ENCODE results near the gene RRAD.

RRAD gene

DNA sequence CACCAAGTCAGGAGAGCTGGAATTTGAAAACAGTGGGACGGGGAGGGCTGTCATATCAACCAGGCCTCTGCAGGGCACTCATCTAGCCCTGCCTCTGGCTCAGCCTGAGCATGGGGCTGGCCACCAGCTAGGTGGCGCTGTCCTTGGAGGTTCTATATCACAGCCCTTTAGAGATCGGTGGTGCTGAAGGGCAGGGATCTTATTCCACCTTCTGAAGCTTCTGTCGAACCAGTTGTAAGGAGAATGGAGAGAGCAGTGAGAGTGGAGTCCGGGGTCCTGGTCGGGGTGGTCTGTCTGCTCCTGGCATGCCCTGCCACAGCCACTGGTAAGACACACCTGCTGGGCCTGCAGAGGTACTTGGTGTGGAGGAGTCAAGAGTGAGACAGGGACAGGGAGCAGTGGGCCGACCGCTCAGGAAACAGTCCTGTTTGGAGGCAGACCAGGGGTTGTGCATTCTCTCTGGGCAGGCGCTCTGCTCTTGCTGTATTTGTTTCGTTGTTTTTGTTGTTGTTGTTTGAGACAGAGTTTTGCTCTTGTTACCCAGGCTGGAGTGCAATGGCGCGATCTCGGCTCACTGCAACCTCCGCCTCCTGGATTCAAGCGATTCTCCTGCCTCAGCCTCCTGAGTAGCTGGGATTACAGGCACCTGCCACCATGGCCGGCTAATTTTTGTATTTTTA, 35.9 kb upstream of the RRAD start, which contains the start of gene CES3 (continued):
- TF ChIP-seq, protein P1, sequence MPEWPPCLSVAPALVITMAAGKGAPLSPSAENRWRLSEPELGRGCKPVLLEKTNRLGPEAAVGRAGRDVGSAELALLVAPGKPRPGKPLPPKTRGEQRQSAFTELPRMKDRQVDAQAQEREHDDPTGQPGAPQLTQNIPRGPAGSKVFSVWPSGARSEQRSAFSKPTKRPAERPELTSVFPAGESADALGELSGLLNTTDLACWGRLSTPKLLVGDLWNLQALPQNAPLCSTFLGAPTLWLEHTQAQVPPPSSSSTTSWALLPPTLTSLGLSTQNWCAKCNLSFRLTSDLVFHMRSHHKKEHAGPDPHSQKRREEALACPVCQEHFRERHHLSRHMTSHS (tag by site-specific recombination; IDR thresholded peaks at IDR 0.05): no peak
- no peak for TF ChIP-seq ZNF366 (tag by site-specific recombination; conservative IDR thresholded peaks at IDR 0.05)
- TF ChIP-seq ZNF423 (tag by site-specific recombination; IDR thresholded peaks at IDR 0.05): no peak
- TF ChIP-seq GLI2 (tag by site-specific recombination; IDR thresholded peaks at IDR 0.05; ENCODE audit: borderline replicate concordance, low read depth): no peak
- no peak for TF ChIP-seq ZNF768 (tag by site-specific recombination; IDR thresholded peaks at IDR 0.05)
- TF ChIP-seq ZNF354C (tag by site-specific recombination; IDR thresholded peaks at IDR 0.05; ENCODE audit: borderline replicate concordance, low read depth): no peak
- no peak for TF ChIP-seq ZSCAN23 (tag by site-specific recombination; IDR thresholded peaks at IDR 0.05)
- no peak for TF ChIP-seq ZNF664 (tag by site-specific recombination; IDR thresholded peaks at IDR 0.05)
- TF ChIP-seq ZNF654 (tag by site-specific recombination; IDR thresholded peaks at IDR 0.05; ENCODE audit: low read depth): 0 out of 2 replicates have a peak, but pooled peaks have one; percentile 11
- TF ChIP-seq ZNF629 (tag by site-specific recombination; IDR thresholded peaks at IDR 0.05): no peak
- TF ChIP-seq SP7 (tag by site-specific recombination; IDR thresholded peaks at IDR 0.05): peak; percentile 37
- TF ChIP-seq KLF10 (tag by site-specific recombination; IDR thresholded peaks at IDR 0.05): no peak
- TF ChIP-seq MYNN (tag by site-specific recombination; IDR thresholded peaks at IDR 0.05; ENCODE audit: borderline replicate concordance): no peak
- TF ChIP-seq IKZF3 (tag by site-specific recombination; IDR thresholded peaks at IDR 0.05): 0 out of 2 replicates have a peak, but pooled peaks have one; percentile 23
- TF ChIP-seq ZNF426 (tag by site-specific recombination; IDR thresholded peaks at IDR 0.05): no peak
- peak; percentile 89 for TF ChIP-seq ZBTB48 (tag by site-specific recombination; IDR thresholded peaks at IDR 0.05)
- TF ChIP-seq ZNF596 (tag by site-specific recombination; IDR thresholded peaks at IDR 0.05): no peak
- no peak for TF ChIP-seq ZNF791 (tag by site-specific recombination; IDR thresholded peaks at IDR 0.05)
- no peak for TF ChIP-seq TCF7L2 (IDR thresholded peaks at IDR 0.05; ENCODE audit: borderline replicate concordance, low read depth, low read length)
- TF ChIP-seq ZNF146 (tag by site-specific recombination; IDR thresholded peaks at IDR 0.05): no peak
- no peak for TF ChIP-seq RBAK (tag by site-specific recombination; IDR thresholded peaks at IDR 0.05)

DNA sequence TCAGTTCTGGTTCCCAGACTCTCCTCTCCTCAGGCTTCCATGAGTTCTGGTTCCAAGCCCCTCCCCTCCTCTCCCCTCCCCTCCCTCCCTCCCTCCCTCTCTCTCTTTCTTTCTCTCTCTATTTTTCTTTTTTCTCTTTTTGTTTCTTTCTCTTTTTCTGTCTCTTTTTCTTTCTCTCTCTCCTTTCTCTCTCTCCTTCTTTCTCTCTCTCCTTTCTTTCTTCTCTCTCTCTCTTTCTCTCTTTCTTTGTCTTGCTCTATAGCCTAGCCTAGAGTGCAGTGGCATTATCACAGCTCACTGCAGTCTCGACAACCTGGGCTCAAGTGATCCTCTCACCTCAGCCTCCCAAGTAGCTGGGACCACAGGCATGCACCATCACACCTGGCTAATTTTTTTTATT, 34.9 kb upstream of the RRAD start:
- H3K27ac ChIP-seq (ENCODE audit: extremely low read depth, low read depth, low read length): no peak overlapping the region
- peaks cover 0 to 26% of the 10 kb centered on the region in 2 experiments; a peak in 1 of 3 replicates for H3K36me3 ChIP-seq (ENCODE audit: control insufficient read depth in 2 of 2, insufficient read depth in 1 of 2, low read length in 2 of 2)
- no peak overlapping the region for H3K4me3 ChIP-seq (ENCODE audit: low read depth, low read length)
- ChIA-PET POLR2A (interaction anchor here (1.2 to 1.6 kb wide), 2 partner anchors 11 to 80 kb away, joined by 5 to 7 read pairs; partner anchors contain the start of gene PDP2), CTCF (interaction anchor here (0.7 to 3.8 kb wide), 24 partner anchors 10 to 265 kb away, joined by 3 to 33 read pairs (median 5); partner anchors contain the start of gene CES4A)
- no peaks in the 10 kb centered on the region for H3K9me3 ChIP-seq (ENCODE audit: control insufficient read depth, insufficient read depth, low read depth, low read length)
- no peaks in the 10 kb centered on the region for H3K4me1 ChIP-seq (ENCODE audit: control insufficient read depth, insufficient read depth, low read length)
- TF ChIP-seq ZNF366 (tag by site-specific recombination; conservative IDR thresholded peaks at IDR 0.05): 0 out of 2 replicates have a peak, but pooled peaks have one; percentile 13
- TF ChIP-seq, protein P2, sequence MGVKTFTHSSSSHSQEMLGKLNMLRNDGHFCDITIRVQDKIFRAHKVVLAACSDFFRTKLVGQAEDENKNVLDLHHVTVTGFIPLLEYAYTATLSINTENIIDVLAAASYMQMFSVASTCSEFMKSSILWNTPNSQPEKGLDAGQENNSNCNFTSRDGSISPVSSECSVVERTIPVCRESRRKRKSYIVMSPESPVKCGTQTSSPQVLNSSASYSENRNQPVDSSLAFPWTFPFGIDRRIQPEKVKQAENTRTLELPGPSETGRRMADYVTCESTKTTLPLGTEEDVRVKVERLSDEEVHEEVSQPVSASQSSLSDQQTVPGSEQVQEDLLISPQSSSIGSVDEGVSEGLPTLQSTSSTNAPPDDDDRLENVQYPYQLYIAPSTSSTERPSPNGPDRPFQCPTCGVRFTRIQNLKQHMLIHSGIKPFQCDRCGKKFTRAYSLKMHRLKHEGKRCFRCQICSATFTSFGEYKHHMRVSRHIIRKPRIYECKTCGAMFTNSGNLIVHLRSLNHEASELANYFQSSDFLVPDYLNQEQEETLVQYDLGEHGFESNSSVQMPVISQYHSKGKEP (tag by site-specific recombination; IDR thresholded peaks at IDR 0.05): no peak
- TF ChIP-seq, protein P3, sequence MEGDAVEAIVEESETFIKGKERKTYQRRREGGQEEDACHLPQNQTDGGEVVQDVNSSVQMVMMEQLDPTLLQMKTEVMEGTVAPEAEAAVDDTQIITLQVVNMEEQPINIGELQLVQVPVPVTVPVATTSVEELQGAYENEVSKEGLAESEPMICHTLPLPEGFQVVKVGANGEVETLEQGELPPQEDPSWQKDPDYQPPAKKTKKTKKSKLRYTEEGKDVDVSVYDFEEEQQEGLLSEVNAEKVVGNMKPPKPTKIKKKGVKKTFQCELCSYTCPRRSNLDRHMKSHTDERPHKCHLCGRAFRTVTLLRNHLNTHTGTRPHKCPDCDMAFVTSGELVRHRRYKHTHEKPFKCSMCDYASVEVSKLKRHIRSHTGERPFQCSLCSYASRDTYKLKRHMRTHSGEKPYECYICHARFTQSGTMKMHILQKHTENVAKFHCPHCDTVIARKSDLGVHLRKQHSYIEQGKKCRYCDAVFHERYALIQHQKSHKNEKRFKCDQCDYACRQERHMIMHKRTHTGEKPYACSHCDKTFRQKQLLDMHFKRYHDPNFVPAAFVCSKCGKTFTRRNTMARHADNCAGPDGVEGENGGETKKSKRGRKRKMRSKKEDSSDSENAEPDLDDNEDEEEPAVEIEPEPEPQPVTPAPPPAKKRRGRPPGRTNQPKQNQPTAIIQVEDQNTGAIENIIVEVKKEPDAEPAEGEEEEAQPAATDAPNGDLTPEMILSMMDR (tag by site-specific recombination; IDR thresholded peaks at IDR 0.05): no peak
- no peak for TF ChIP-seq ZFHX2 (tag by site-specific recombination; conservative IDR thresholded peaks at IDR 0.05)
- no peak for TF ChIP-seq ZNF677 (tag by site-specific recombination; IDR thresholded peaks at IDR 0.05)
- TF ChIP-seq, protein P4, sequence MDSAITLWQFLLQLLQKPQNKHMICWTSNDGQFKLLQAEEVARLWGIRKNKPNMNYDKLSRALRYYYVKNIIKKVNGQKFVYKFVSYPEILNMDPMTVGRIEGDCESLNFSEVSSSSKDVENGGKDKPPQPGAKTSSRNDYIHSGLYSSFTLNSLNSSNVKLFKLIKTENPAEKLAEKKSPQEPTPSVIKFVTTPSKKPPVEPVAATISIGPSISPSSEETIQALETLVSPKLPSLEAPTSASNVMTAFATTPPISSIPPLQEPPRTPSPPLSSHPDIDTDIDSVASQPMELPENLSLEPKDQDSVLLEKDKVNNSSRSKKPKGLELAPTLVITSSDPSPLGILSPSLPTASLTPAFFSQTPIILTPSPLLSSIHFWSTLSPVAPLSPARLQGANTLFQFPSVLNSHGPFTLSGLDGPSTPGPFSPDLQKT (IDR thresholded peaks at IDR 0.05; ENCODE audit: borderline replicate concordance, low read depth, low read length): no peak
- no peak for TF ChIP-seq YY2 (tag by site-specific recombination; IDR thresholded peaks at IDR 0.05)
- TF ChIP-seq PRDM1 (tag by site-specific recombination; IDR thresholded peaks at IDR 0.05): peak; percentile 80
- no peak for TF ChIP-seq ZNF629 (tag by site-specific recombination; IDR thresholded peaks at IDR 0.05)
- no peak for TF ChIP-seq ZNF223 (tag by site-specific recombination; IDR thresholded peaks at IDR 0.05)
- no peak for TF ChIP-seq KLF16 (tag by site-specific recombination; IDR thresholded peaks at IDR 0.05)
- TF ChIP-seq, protein P5, sequence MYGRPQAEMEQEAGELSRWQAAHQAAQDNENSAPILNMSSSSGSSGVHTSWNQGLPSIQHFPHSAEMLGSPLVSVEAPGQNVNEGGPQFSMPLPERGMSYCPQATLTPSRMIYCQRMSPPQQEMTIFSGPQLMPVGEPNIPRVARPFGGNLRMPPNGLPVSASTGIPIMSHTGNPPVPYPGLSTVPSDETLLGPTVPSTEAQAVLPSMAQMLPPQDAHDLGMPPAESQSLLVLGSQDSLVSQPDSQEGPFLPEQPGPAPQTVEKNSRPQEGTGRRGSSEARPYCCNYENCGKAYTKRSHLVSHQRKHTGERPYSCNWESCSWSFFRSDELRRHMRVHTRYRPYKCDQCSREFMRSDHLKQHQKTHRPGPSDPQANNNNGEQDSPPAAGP (tag by site-specific recombination; IDR thresholded peaks at IDR 0.05): no peak

Measured in HEK293 (cell line).